CD8-positive, alpha-beta memory T cell (primary cell): ENCODE results near the gene SMURF1. TPM values are rescaled to one million over a fixed set of nuclear protein-coding genes. Genes with fewer than 3 reads are reported as not detected.

Source experiments
- CTCF ChIA-PET: fragments of 350-600 bp; sonication (Branson Sonifier 250); formaldehyde crosslinking; loops from one replicate; lab custom pipeline; 2021; ENCODE audit warnings: antibody characterized with exemption; lab: Charles Lee
- POLR2A ChIA-PET: fragments of 350-600 bp; sonication (Branson Sonifier 250); formaldehyde crosslinking; loops from one replicate; lab custom pipeline; 2021; ENCODE audit warnings: antibody characterized with exemption; lab: Charles Lee
- DNase-seq, 5 donors: peaks; one replicate each; pipeline versions ENCODE4 v3.0.0 to v3.0.0-alpha.2; 2020 to 2022; ENCODE audit warnings: mixed read lengths in 1 of 5
- H3K27ac ChIP-seq: one replicate; pipeline ENCODE4 v1.7.0; 2013; ENCODE audit warnings: low read depth, mild to moderate bottlenecking, low read length, moderate library complexity
- H3K27me3 ChIP-seq: 2 replicates; pipeline ENCODE4 v1.7.0; 2013; ENCODE audit warnings: low read length, mild to moderate bottlenecking; ENCODE audit not compliant: insufficient read depth, poor library complexity, severe bottlenecking
- H3K36me3 ChIP-seq: 2 replicates; pipeline ENCODE4 v1.7.0; 2013; ENCODE audit warnings: mild to moderate bottlenecking, low read length, moderate library complexity; ENCODE audit not compliant: insufficient read depth
- H3K4me1 ChIP-seq: 2 replicates; pipeline ENCODE4 v1.7.0; 2013; ENCODE audit warnings: mild to moderate bottlenecking, low read length, moderate library complexity; ENCODE audit not compliant: insufficient read depth
- H3K4me3 ChIP-seq: 2 replicates; pipeline ENCODE4 v1.7.0; 2013; ENCODE audit warnings: mild to moderate bottlenecking, low read length
- H3K9me3 ChIP-seq: 2 replicates; pipeline ENCODE4 v1.7.0; 2013; ENCODE audit warnings: mild to moderate bottlenecking, low read length
- H3K27ac Mint-ChIP-seq, 8 donors: one replicate each; pipeline ENCODE4 v1.8.0; 2020 to 2021; ENCODE audit warnings: mixed read lengths in 8 of 8, mild to moderate bottlenecking in 6 of 8, inconsistent platforms in 3 of 8, moderate library complexity in 3 of 8
- H3K27me3 Mint-ChIP-seq, 2 donors: one replicate each; pipeline ENCODE4 v1.8.0; 2020 to 2021; ENCODE audit warnings: mixed read lengths in 2 of 2, mild to moderate bottlenecking in 1 of 2, moderate library complexity in 1 of 2
- H3K36me3 Mint-ChIP-seq, 3 donors: one replicate each; pipeline ENCODE4 v1.8.0; 2020 to 2021; ENCODE audit warnings: mixed read lengths in 3 of 3, inconsistent platforms in 1 of 3, mild to moderate bottlenecking in 1 of 3
- H3K4me1 Mint-ChIP-seq, 3 donors: one replicate each; pipeline ENCODE4 v1.8.0; 2020 to 2021; ENCODE audit warnings: mixed read lengths in 3 of 3, inconsistent platforms in 1 of 3, mild to moderate bottlenecking in 1 of 3
- H3K4me3 Mint-ChIP-seq, 7 donors: one replicate each; pipeline ENCODE4 v1.8.0; 2020 to 2021; ENCODE audit warnings: mixed read lengths in 7 of 7, mild to moderate bottlenecking in 6 of 7, moderate library complexity in 4 of 7, inconsistent platforms in 2 of 7
- H3K9me3 Mint-ChIP-seq, 5 donors: one replicate each; pipeline ENCODE4 v1.8.0; 2020 to 2022; ENCODE audit warnings: mixed read lengths in 5 of 5, mild to moderate bottlenecking in 3 of 5, moderate library complexity in 2 of 5, inconsistent platforms in 1 of 5
- polyA plus RNA-seq: library from polyadenylated mRNA; unstranded; fragments of 300-500 nt; fragmentation: Illumina TruSeq; gene quantifications from one replicate; pipeline ENCODE4 v1.2.3, GENCODE V29; 2021
- total RNA-seq, 2 experiments: library from RNA; stranded (reverse); gene quantifications; one replicate each; pipeline ENCODE4 v1.2.3, GENCODE V29; 2021

SMURF1 gene
- total and polyA plus RNA-seq, 3 experiments from 2014 or later = 2.2 to 14.9 (median 14.8) TPM

DNA sequence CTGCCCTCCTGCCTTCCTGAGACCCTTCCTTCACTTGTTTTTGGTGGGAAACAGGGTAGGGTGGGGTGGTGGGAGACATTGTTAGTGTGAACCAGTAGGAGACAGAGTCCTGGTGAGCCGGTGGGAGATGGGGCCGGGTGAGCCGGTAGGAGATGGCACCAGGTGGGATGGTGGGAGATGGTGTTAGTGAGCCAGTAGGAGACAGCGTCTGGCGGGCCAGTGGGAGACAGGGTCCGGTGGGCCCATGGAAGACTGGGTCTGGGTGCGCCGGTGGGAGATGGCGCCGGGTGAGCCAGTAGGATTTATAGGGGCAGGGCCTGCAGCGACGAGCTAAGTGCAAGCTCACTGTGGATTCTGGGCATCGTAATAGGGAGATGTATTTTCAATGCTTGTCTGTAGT, 148.8 kb downstream of the SMURF1 start:
- ChIA-PET CTCF (no interaction called here), POLR2A (no interaction called here)
- H3K4me1 ChIP-seq = no peaks in the 10 kb centered on the region
- DNase-seq = no peak
- H3K27ac ChIP-seq = no peak overlapping the region
- H3K9me3 Mint-ChIP-seq = no peaks in the 10 kb centered on the region
- H3K9me3 ChIP-seq = no peaks in the 10 kb centered on the region
- H3K27me3 ChIP-seq = no peaks in the 10 kb centered on the region
- no peaks in the 10 kb centered on the region for H3K27me3 Mint-ChIP-seq
- H3K4me1 Mint-ChIP-seq = peaks cover 0 to 3% (median 1%) of the 10 kb centered on the region in 3 donors
- H3K36me3 Mint-ChIP-seq = peaks cover 6 to 84% (median 30%) of the 10 kb centered on the region in 3 donors
- no peak overlapping the region for H3K27ac Mint-ChIP-seq
- peaks cover 47% of the 10 kb centered on the region for H3K36me3 ChIP-seq
- no peak overlapping the region for H3K4me3 Mint-ChIP-seq
- no peak overlapping the region for H3K4me3 ChIP-seq

DNA sequence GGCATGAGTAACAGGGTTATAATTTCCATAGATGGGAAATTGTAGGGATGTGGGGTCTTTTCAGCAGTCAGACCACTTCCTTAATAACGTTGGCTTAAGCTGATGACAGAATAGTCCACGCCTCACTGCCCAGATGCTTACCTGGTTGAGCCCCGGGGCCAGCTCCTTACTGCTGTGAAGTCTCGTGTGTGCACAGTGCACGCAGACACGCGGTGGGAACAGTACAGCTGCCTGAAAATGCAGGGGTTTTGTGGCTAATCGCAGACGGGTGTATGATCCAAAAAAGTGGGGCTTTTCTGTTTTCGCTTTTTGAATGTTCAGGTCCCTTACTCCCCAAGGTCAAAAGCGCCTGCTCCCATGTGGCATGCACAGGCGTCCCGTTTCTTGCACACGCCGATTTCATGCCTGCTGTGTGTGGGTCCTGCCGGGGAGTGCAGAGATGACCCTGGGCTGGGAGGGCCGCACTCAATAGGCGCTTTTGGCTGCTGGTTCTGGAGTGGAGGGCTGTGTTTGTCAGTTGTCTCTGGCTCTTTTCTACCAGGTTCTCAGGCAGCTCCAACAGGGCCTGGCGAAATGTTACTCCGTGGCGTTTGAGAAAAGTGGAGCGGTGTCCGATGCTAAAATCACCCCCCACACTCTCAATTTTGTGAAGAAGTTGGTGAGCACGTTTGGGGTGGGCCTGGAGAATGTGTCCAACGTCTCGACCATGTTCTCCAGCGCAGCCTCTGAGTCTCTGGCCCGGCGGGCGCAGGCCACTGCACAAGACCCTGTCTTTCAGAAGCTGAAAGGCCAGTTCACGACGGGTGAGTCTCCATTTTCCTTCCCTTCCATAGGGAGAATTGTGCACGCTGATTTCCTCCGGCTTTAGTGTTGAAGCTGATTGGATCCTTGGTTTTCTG, 149.6 kb downstream of the SMURF1 start:
- Mint-ChIP-seq H3K9me3 (no peaks in the 10 kb centered on the region), H3K27ac (no peak overlapping the region), H3K4me1 (peaks cover 5 to 8% (median 6%) of the 10 kb centered on the region in 3 donors), H3K4me3 (no peak overlapping the region), H3K36me3 (peaks cover 6 to 84% (median 33%) of the 10 kb centered on the region in 3 donors), H3K27me3 (no peaks in the 10 kb centered on the region)
- Histone ChIP-seq H3K27ac (no peak overlapping the region), H3K36me3 (peaks cover 51% of the 10 kb centered on the region), H3K9me3 (no peaks in the 10 kb centered on the region), H3K4me1 (peaks cover under 1% of the 10 kb centered on the region), H3K4me3 (no peak overlapping the region), H3K27me3 (no peaks in the 10 kb centered on the region)
- POLR2A ChIA-PET = no interaction called here
- CTCF ChIA-PET = no interaction called here
- DNase-seq = no peak

DNA sequence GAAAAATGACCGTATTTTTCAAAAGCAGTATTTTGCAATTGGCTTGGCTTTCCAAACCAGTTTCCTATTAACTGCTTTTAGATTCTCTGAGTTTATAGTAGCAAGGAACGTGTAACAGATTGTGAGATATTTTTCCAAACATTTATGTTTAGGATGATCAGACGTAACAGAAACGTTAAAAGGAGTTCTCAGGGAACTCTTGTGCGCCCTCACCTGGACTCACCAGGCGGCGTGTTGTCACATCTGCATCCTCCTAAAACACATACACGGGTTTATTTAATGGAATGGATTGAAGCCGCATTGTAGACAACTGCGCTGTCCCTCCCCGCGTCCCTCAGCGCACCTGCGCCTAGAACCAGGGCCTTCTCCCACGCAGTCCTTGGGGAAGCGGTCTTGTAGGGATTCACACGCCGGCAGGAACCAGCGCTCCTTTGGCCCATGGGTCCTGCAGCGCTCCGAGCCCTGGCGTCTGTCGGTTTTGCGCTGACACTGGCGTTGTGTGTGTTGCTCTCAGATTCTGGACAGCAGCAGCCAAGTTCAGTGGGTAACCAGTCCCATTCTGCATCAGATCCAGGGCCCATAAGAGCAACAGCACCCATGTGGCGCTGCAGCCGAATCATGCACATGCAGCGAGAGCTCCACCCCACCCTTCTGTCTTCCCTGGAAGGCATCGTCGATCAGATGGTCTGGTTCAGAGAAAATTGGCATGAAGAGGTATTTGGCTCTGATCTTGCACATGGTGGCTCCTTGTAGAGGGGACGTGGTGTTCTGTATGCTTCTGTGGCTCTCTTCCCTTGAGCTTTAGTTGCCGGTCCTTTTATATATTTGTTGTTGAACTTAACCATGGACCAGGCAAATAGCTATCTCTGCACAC, 150.6 kb downstream of the SMURF1 start:
- H3K4me3 Mint-ChIP-seq = no peak overlapping the region
- no peaks in the 10 kb centered on the region for H3K9me3 Mint-ChIP-seq
- no peak overlapping the region for H3K27ac Mint-ChIP-seq
- POLR2A ChIA-PET = no interaction called here
- Histone ChIP-seq H3K4me1 (peaks cover 8% of the 10 kb centered on the region), H3K9me3 (no peaks in the 10 kb centered on the region), H3K27me3 (no peaks in the 10 kb centered on the region), H3K27ac (no peak overlapping the region), H3K36me3 (peaks cover 61% of the 10 kb centered on the region), H3K4me3 (no peak overlapping the region)
- DNase-seq = no peak
- peaks cover 16 to 18% (median 16%) of the 10 kb centered on the region in 3 donors for H3K4me1 Mint-ChIP-seq
- no peaks in the 10 kb centered on the region for H3K27me3 Mint-ChIP-seq
- CTCF ChIA-PET = no interaction called here
- H3K36me3 Mint-ChIP-seq = peaks cover 6 to 84% (median 30%) of the 10 kb centered on the region in 3 donors

DNA sequence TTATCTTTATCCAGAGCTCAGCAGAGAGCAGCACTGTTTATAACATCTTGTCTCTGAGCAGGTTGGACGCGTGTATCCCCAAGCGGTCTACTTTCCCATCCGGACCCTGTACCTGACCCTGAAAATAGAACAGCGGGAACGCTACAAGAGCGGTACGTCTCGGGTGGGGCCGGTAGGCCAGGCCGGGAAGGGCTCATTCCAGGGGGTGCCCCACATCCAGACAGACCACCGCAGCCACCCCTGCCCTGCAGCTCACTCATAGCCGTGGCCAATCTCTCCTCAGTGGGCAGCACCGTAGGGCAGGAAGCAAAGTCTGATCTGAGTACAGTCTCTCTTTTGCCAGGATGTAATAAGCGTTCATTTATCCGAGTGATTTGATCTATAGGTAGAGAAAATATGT, 151.8 kb downstream of the SMURF1 start:
- Histone ChIP-seq H3K4me3 (no peak overlapping the region), H3K36me3 (peaks cover 69% of the 10 kb centered on the region), H3K27ac (no peak overlapping the region), H3K4me1 (peaks cover 8% of the 10 kb centered on the region), H3K27me3 (no peaks in the 10 kb centered on the region), H3K9me3 (no peaks in the 10 kb centered on the region)
- no peak for DNase-seq
- ChIA-PET CTCF (no interaction called here), POLR2A (no interaction called here)
- H3K4me1 Mint-ChIP-seq = peaks cover 25 to 30% (median 27%) of the 10 kb centered on the region in 3 donors
- no peak overlapping the region for H3K4me3 Mint-ChIP-seq
- no peaks in the 10 kb centered on the region for H3K9me3 Mint-ChIP-seq
- H3K27me3 Mint-ChIP-seq = no peaks in the 10 kb centered on the region
- H3K27ac Mint-ChIP-seq = peak overlapping the region in 1 of 8 donors; percentile 35
- H3K36me3 Mint-ChIP-seq = peaks cover 10 to 92% (median 38%) of the 10 kb centered on the region in 3 donors

DNA sequence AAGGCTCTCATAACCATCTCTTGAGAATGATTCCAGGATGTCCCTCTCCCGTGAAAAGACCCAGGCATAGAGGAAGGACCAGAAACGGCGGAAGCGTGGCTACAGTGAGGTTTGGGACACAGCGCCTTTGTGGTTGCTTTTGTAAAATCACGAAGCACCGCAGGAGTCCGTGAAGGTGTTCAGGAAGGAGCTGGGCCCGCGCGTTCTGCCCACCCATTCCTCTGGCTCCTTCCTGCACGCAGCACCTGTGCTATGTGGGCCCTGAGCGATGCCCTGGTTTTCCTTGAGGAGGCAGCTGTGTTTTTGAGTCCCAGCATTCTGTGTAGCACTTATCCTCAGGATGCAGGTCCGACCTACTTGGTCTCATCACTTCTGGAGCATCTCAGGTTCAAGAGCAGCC, 152.8 kb downstream of the SMURF1 start:
- Histone ChIP-seq H3K4me1 (peaks cover 8% of the 10 kb centered on the region), H3K9me3 (no peaks in the 10 kb centered on the region), H3K36me3 (peaks cover 73% of the 10 kb centered on the region), H3K4me3 (no peak overlapping the region), H3K27me3 (no peaks in the 10 kb centered on the region), H3K27ac (no peak overlapping the region)
- H3K36me3 Mint-ChIP-seq = peaks cover 20 to 96% (median 44%) of the 10 kb centered on the region in 3 donors
- ChIA-PET POLR2A (no interaction called here), CTCF (no interaction called here)
- H3K27me3 Mint-ChIP-seq = no peaks in the 10 kb centered on the region
- H3K27ac Mint-ChIP-seq = peak overlapping the region in 3 of 8 donors; percentile 17 to 84 (median 22)
- H3K4me3 Mint-ChIP-seq = no peak overlapping the region
- peaks cover 25 to 33% (median 31%) of the 10 kb centered on the region in 3 donors for H3K4me1 Mint-ChIP-seq
- peaks cover 0 to 4% (median 0%) of the 10 kb centered on the region in 5 donors for H3K9me3 Mint-ChIP-seq
- no peak for DNase-seq

DNA sequence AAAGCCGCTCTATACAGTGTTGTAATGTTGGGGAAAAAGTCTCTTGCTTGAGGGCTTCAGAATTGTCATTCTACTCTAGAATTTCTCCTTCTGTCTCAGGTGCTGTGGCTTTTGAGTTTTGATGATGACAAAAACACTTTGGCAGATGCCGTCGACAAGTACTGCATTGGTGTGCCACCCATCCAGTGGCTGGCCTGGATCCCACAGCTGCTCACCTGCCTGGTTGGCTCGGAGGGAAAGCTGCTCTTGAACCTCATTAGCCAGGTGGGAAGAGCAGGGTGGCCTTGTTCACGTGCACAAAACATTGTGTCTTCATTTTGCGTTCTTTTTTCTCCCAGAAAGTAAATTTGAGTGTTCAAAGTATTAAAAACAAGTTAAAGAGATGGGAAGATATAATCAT, 153.6 kb downstream of the SMURF1 start:
- Mint-ChIP-seq H3K36me3 (peaks cover 27 to 96% (median 44%) of the 10 kb centered on the region in 3 donors), H3K4me3 (no peak overlapping the region), H3K9me3 (peaks cover 0 to 9% (median 2%) of the 10 kb centered on the region in 5 donors), H3K4me1 (peaks cover 24 to 37% (median 31%) of the 10 kb centered on the region in 3 donors), H3K27me3 (no peaks in the 10 kb centered on the region), H3K27ac (peak overlapping the region in 4 of 8 donors; percentile 23 to 72 (median 58))
- Histone ChIP-seq H3K4me3 (no peak overlapping the region), H3K4me1 (peaks cover 8% of the 10 kb centered on the region), H3K9me3 (no peaks in the 10 kb centered on the region), H3K27me3 (no peaks in the 10 kb centered on the region), H3K27ac (no peak overlapping the region), H3K36me3 (peaks cover 73% of the 10 kb centered on the region)
- ChIA-PET CTCF (no interaction called here), POLR2A (no interaction called here)
- no peak for DNase-seq

DNA sequence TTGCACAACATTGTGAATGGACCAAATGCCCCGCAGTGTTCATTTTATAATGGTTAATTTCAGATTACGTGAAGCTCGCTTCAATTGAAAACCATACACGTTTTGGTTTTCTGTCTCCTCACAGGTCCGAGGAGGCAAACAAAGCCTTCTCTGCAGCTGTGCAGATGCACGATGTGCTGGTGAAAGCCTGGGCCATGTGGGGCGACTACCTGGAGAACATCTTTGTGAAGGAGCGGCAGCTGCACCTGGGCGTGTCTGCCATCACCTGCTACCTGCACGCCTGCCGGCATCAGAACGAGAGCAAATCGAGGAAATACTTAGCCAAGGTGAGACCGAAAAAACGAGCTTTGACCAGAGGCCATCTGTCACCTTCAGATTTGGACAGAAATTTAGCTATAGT, 155.3 kb downstream of the SMURF1 start:
- Histone ChIP-seq H3K27me3 (no peaks in the 10 kb centered on the region), H3K36me3 (peaks cover 76% of the 10 kb centered on the region), H3K9me3 (no peaks in the 10 kb centered on the region), H3K4me3 (no peak overlapping the region), H3K27ac (no peak overlapping the region), H3K4me1 (peaks cover 8% of the 10 kb centered on the region)
- no peak for DNase-seq
- peaks cover 24 to 37% (median 31%) of the 10 kb centered on the region in 3 donors for H3K4me1 Mint-ChIP-seq
- peaks cover 45 to 96% (median 56%) of the 10 kb centered on the region in 3 donors for H3K36me3 Mint-ChIP-seq
- CTCF ChIA-PET = no interaction called here
- H3K27me3 Mint-ChIP-seq = no peaks in the 10 kb centered on the region
- H3K27ac Mint-ChIP-seq = peak overlapping the region; percentile 46 to 90 (median 80)
- peak overlapping the region in 2 of 7 donors; percentile 19 to 41 for H3K4me3 Mint-ChIP-seq
- POLR2A ChIA-PET = no interaction called here
- peaks cover 0 to 9% (median 2%) of the 10 kb centered on the region in 5 donors for H3K9me3 Mint-ChIP-seq
